ENCODE results near the gene SLC9C2.
"Not testable (repeated sequence)": the region's sequence is repeated elsewhere in the genome, so short reads cannot be mapped to it uniquely, and the experiment has no call there.

The SLC9C2 gene

DNA sequence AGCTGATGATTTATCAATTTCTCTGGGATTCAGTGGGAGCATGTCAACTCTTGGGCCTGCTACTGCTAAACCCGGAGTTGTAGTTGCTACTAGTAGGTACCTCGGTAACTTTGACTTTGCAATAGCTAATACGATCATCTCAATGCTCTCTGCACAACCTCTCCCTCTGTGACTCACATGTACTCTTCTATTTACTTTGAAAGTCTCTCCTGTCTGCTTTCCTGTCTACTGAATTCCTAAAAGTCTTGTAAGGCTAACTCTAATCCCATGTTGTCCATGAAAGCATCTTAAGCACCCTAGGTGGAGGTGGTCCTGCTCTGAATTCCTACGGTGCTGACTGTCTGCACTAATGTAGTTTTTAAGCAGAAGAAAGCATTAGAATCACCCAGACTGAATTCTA lies 29.3 kb downstream of the SLC9C2 start:
- DNase-seq: no peak

- DNase-seq: no peak
These were observed 30.5 kb downstream of the SLC9C2 start for GRCh38 chr1:173572201-173572873.

- DNase-seq: no peak
These were observed 32.4 kb downstream of the SLC9C2 start for GRCh38 chr1:173570370-173571007.

GRCh38 chr1:173568483-173568882 lies 34.4 kb downstream of the SLC9C2 start:
- no peak for DNase-seq

GRCh38 chr1:173563846-173564245 lies 39.0 kb downstream of the SLC9C2 start:
- not testable (repeated sequence) for DNase-seq

GRCh38 chr1:173562813-173563212 lies 40.1 kb downstream of the SLC9C2 start:
- no peak for DNase-seq

DNA sequence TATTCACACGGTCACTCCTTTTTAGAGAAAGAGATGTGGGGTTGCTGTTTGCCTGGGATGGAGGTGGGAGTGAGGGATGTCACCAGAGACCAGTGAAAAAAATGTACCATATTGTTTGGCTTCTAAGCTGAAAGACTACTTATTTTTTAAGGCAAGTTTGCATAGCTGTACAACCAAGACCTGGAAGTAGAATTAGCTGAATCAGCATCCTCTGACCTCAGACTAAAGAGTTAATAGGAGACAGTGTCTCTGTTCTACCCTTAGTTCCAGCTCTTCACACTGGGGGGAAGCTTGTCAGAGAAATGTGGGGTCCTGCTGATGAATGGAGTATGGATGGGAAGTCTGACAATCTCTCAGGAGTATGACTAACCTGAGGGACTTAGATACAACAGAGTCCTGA lies 41.6 kb downstream of the SLC9C2 start:
- no peak for DNase-seq

GRCh38 chr1:173560285-173560880 lies 42.5 kb downstream of the SLC9C2 start:
- no peak for DNase-seq

GRCh38 chr1:173555651-173556305 lies 47.1 kb downstream of the SLC9C2 start:
- no peak for DNase-seq

GRCh38 chr1:173554541-173555250 lies 48.2 kb downstream of the SLC9C2 start:
- no peak for DNase-seq

GRCh38 chr1:173554089-173554488 lies 48.8 kb downstream of the SLC9C2 start:
- no peak for DNase-seq

GRCh38 chr1:173553312-173553711 lies 49.6 kb downstream of the SLC9C2 start:
- no peak for DNase-seq

- no peak for DNase-seq
These were observed 51.2 kb downstream of the SLC9C2 start for GRCh38 chr1:173551699-173552098.

DNA sequence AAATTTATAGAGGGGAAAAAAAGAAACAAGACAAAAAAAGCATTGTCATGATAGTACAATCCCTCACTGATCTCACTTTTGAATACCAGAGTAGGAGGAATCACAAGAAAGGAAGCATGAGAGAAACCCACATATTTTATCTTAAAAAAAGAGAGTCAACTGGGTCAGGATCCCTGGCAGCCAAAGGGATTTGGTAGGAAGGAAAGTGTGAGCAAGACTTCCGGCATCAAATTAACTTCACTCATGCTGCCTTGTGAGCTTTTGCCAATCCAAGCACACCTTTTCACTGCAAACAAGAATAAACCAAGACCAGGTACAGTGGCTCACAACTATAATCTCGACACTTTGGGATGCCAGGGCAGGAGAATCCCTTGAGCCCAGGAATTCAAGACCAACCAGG lies 53.1 kb downstream of the SLC9C2 start:
- DNase-seq: no peak

- no peak for DNase-seq
These were observed 57.2 kb downstream of the SLC9C2 start for GRCh38 chr1:173545688-173546087.

- DNase-seq: no peak
These were observed 66.6 kb downstream of the SLC9C2 start for GRCh38 chr1:173536223-173536622.

DNA sequence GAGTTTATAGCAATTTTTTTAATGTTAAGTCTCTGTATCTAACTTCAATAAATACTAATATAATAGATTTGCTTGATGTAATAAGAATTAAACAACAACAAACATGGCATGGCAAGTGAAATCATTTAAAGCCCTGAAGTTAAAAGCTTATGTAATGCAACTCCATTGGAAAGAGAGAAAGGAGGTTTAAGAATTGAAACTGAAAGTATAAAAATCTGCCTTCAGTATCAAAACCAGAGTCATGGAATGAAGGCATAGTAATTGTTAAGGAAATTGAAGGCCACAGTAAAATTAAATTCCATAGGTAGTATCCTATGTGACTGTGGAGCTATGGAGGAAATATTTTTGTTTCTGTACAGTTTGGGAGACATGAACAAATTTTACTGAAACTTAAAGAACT lies 70.6 kb downstream of the SLC9C2 start:
- no peak for DNase-seq

GRCh38 chr1:173530795-173531693 lies 71.8 kb downstream of the SLC9C2 start:
- DNase-seq: no peak

DNA sequence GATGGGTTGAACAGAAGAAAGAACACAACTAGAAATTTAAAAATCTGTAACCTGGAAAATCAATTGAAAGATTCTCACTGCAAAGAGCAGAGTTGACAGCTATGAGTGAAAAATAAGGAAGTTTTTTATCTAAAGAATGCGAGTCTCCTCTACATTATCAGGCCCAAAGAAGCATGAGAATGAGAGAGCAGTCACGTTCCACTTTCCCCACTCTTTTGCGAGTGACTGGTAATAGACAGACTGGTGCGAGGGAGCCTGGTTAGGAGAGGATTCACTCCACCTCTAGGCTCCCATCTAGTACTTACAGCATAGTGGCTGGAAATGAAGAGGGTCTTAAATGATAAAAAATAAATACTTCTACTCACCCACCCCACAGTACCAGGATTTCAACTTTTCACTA lies 73.8 kb downstream of the SLC9C2 start:
- DNase-seq: no peak

- DNase-seq: no peak
These were observed 75.6 kb downstream of the SLC9C2 start for GRCh38 chr1:173527151-173527826.

- DNase-seq: no peak
These were observed 76.9 kb downstream of the SLC9C2 start for GRCh38 chr1:173525926-173526325.

DNA sequence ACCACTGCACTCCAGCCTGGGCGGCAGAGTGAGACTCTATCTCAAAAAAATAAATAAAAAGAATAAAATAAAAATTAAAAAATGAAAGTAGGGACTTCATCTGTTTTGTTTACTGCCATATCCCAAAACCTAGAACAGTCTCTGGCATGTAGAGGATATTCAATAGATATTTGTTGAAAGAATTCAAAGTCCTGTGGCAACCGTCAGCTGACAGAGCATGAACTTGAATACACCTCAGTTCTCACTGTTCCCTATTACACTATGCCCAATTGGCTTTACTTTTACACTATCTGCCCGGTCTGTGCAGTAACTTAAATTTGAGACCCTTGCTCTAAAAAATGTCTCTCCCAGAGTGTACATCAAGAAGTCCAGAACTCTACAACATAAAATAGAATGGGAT lies 79.5 kb downstream of the SLC9C2 start:
- DNase-seq: no peak
